Peyer's patch (tissue), 4 donors: ENCODE results near the gene ZNF407. TPM values are rescaled to one million over a fixed set of nuclear protein-coding genes. Genes with fewer than 3 reads are reported as not detected.
A peak's percentile ranks its signal among the peaks of the same experiment; 100 is the strongest.

Experiments used
- DNase-seq, 3 donors: peaks; one replicate each; pipeline ENCODE4 v3.0.0-alpha.2; 2017 to 2019
- H3K27ac ChIP-seq, 4 donors: fragments of 200-600 bp; sonication (generic); one replicate each; pipeline ENCODE4 v1.5.1; 2016 to 2019
- H3K27me3 ChIP-seq, 2 donors: fragments of 200-600 bp; sonication (generic); one replicate each; pipeline ENCODE4 v1.5.1; 2019
- H3K36me3 ChIP-seq, 3 donors: fragments of 200-600 bp; sonication (generic); one replicate each; pipeline ENCODE4 v1.5.1; 2016 to 2019
- H3K4me1 ChIP-seq, 4 donors: fragments of 200-600 bp; sonication (generic); one replicate each; pipeline ENCODE4 v1.5.1; 2016 to 2019
- H3K4me3 ChIP-seq, 4 donors: fragments of 200-600 bp; sonication (generic); 1 replicate in 3 of 4; 2 replicates in 1 of 4; pipeline ENCODE4 v1.5.1; 2016 to 2019; ENCODE audit warnings: mild to moderate bottlenecking in 1 of 4
- H3K9me3 ChIP-seq, 4 donors: fragments of 200-600 bp; sonication (generic); one replicate each; pipeline ENCODE4 v1.5.1; 2016 to 2019; ENCODE audit warnings: mild to moderate bottlenecking in 1 of 4
- CTCF ChIP-seq, 6 experiments: fragments of 450-650 bp in 4 of 6; fragments of 200-600 bp in 2 of 6; sonication (generic) in 1 of 6; IDR thresholded peaks; one replicate each; pipeline ENCODE4 v1.5.1; 2017 to 2019; ENCODE audit warnings: antibody characterized with exemption in 6 of 6, mild to moderate bottlenecking in 3 of 6, moderate library complexity in 1 of 6
- POLR2A ChIP-seq, 2 donors: fragments of 450-650 bp; IDR thresholded peaks; one replicate each; pipeline ENCODE4 v1.5.1; 2017; ENCODE audit warnings: antibody characterized with exemption in 2 of 2, mild to moderate bottlenecking in 2 of 2, moderate library complexity in 2 of 2
- total RNA-seq, 4 donors: library from RNA; depleted of rRNA; stranded (reverse); fragments of >200 nt; gene quantifications; one replicate each; pipeline ENCODE4 v1.1.0, GENCODE V29; 2016

Gene ZNF407
- total RNA-seq, 4 donors from 2014 or later = 24.0 to 54.5 (median 32.3) TPM

GRCh38 chr18:75072672-75073371 lies 475.2 kb downstream of the ZNF407 start:
- H3K27me3 ChIP-seq = no peaks in the 10 kb centered on the region
- TF ChIP-seq POLR2A (IDR thresholded peaks at IDR 0.05) = no peak
- TF ChIP-seq CTCF (IDR thresholded peaks at IDR 0.05) = no peak
- DNase-seq = peak in 2 of 3 donors; percentile 40 to 42
- no peak overlapping the region for H3K4me3 ChIP-seq
- H3K27ac ChIP-seq = no peak overlapping the region
- peaks cover 0 to 28% (median 2%) of the 10 kb centered on the region in 4 donors for H3K9me3 ChIP-seq
- H3K36me3 ChIP-seq = no peaks in the 10 kb centered on the region
- peaks cover 0 to 8% (median 7%) of the 10 kb centered on the region in 4 donors for H3K4me1 ChIP-seq

GRCh38 chr18:75073654-75074053 lies 476.0 kb downstream of the ZNF407 start:
- no peak overlapping the region for H3K4me3 ChIP-seq
- DNase-seq = no peak
- no peaks in the 10 kb centered on the region for H3K36me3 ChIP-seq
- TF ChIP-seq POLR2A (IDR thresholded peaks at IDR 0.05) (no peak), CTCF (IDR thresholded peaks at IDR 0.05) (no peak)
- no peaks in the 10 kb centered on the region for H3K27me3 ChIP-seq
- H3K4me1 ChIP-seq = peaks cover 0 to 8% (median 7%) of the 10 kb centered on the region in 4 donors
- no peak overlapping the region for H3K27ac ChIP-seq
- peaks cover 0 to 31% (median 2%) of the 10 kb centered on the region in 4 donors for H3K9me3 ChIP-seq

GRCh38 chr18:75074196-75075015 lies 476.7 kb downstream of the ZNF407 start:
- no peak for TF ChIP-seq POLR2A (IDR thresholded peaks at IDR 0.05)
- no peak for TF ChIP-seq CTCF (IDR thresholded peaks at IDR 0.05)
- H3K9me3 ChIP-seq = peaks cover 0 to 31% (median 2%) of the 10 kb centered on the region in 4 donors
- H3K27me3 ChIP-seq = no peaks in the 10 kb centered on the region

GRCh38 chr18:75075016-75075305 lies 477.3 kb downstream of the ZNF407 start:
- Histone ChIP-seq H3K27ac (no peak overlapping the region), H3K27me3 (no peaks in the 10 kb centered on the region), H3K9me3 (peaks cover 0 to 31% (median 2%) of the 10 kb centered on the region in 4 donors), H3K36me3 (no peaks in the 10 kb centered on the region), H3K4me3 (no peak overlapping the region), H3K4me1 (peaks cover 0 to 8% (median 6%) of the 10 kb centered on the region in 4 donors)
- no peak for TF ChIP-seq CTCF (IDR thresholded peaks at IDR 0.05)
- TF ChIP-seq POLR2A (IDR thresholded peaks at IDR 0.05) = no peak
- no peak for DNase-seq

More at GRCh38 chr18:75074196-75075015, 476.7 kb downstream of the ZNF407 start:
- H3K4me3 ChIP-seq = no peak overlapping the region
- H3K27ac ChIP-seq = no peak overlapping the region
- no peaks in the 10 kb centered on the region for H3K36me3 ChIP-seq
- H3K4me1 ChIP-seq = peaks cover 0 to 8% (median 7%) of the 10 kb centered on the region in 4 donors
- DNase-seq = peak in 2 of 3 donors; percentile 22 to 40

- H3K27me3 ChIP-seq = no peaks in the 10 kb centered on the region
- no peaks in the 10 kb centered on the region for H3K36me3 ChIP-seq
- peaks cover 0 to 31% (median 2%) of the 10 kb centered on the region in 4 donors for H3K9me3 ChIP-seq
- H3K4me3 ChIP-seq = no peak overlapping the region
- TF ChIP-seq CTCF (IDR thresholded peaks at IDR 0.05) = no peak
- no peak for DNase-seq
- H3K4me1 ChIP-seq = peaks cover 0 to 8% (median 2%) of the 10 kb centered on the region in 4 donors
- H3K27ac ChIP-seq = no peak overlapping the region
Observed at GRCh38 chr18:75075429-75075841, 477.8 kb downstream of the ZNF407 start.
